IPS-18c (cell line): ENCODE data around the gene ACVR2B.
"Not testable (repeated sequence)": the region's sequence is repeated elsewhere in the genome, so short reads cannot be mapped to it uniquely, and the experiment has no call there.

Source experiments
- H3K4me3 ChIP-seq: 2 replicates; pipeline ENCODE4 v1.7.0; 2013; ENCODE audit warnings: low read depth, mild to moderate bottlenecking, low read length, moderate library complexity; ENCODE audit not compliant: insufficient read depth
- H3K9me3 ChIP-seq: one replicate; pipeline ENCODE4 v1.6.1; 2013; ENCODE audit warnings: mild to moderate bottlenecking, low read length, moderate library complexity; ENCODE audit not compliant: control insufficient read depth, insufficient read depth

ACVR2B gene

GRCh38 chr3:38453075-38453912 is at the start of gene ACVR2B:
ACVR2B (plus strand) TSS chr3:38453890; CDS start chr3:38454323, 433 bp downstream.
- Histone ChIP-seq H3K9me3 (no peaks in the 10 kb centered on the region), H3K4me3 (peak within 1 kb of the TSS; percentile 71)

- Histone ChIP-seq H3K4me3 (no peak overlapping the region), H3K9me3 (peaks cover 7% of the 10 kb centered on the region)
Observed at GRCh38 chr3:38404286-38404685, 49.4 kb upstream of the ACVR2B start.

GRCh38 chr3:38411591-38411990 is 42.1 kb upstream of the ACVR2B start:
- H3K4me3 ChIP-seq, result no peak overlapping the region

GRCh38 chr3:38420758-38421157 is 32.9 kb upstream of the ACVR2B start:
- not testable (repeated sequence) for H3K4me3 ChIP-seq, H3K9me3 ChIP-seq

More at GRCh38 chr3:38411591-38411990, 42.1 kb upstream of the ACVR2B start:
- H3K9me3 ChIP-seq, result no peaks in the 10 kb centered on the region

- no peak overlapping the region for H3K4me3 ChIP-seq
- no peaks in the 10 kb centered on the region for H3K9me3 ChIP-seq
Observed at GRCh38 chr3:38421679-38422336, 31.9 kb upstream of the ACVR2B start.

- H3K9me3 ChIP-seq, H3K4me3 ChIP-seq: not testable (repeated sequence)
Observed at GRCh38 chr3:38426798-38427426, 26.8 kb upstream of the ACVR2B start.

- H3K4me3 ChIP-seq, result not testable (repeated sequence)
- H3K9me3 ChIP-seq, result peaks cover 19% of the 10 kb centered on the region
Observed at GRCh38 chr3:38432871-38433658, 20.6 kb upstream of the ACVR2B start.

- peaks cover 21% of the 10 kb centered on the region for H3K9me3 ChIP-seq
Observed at GRCh38 chr3:38433661-38434060, 20.0 kb upstream of the ACVR2B start.

DNA sequence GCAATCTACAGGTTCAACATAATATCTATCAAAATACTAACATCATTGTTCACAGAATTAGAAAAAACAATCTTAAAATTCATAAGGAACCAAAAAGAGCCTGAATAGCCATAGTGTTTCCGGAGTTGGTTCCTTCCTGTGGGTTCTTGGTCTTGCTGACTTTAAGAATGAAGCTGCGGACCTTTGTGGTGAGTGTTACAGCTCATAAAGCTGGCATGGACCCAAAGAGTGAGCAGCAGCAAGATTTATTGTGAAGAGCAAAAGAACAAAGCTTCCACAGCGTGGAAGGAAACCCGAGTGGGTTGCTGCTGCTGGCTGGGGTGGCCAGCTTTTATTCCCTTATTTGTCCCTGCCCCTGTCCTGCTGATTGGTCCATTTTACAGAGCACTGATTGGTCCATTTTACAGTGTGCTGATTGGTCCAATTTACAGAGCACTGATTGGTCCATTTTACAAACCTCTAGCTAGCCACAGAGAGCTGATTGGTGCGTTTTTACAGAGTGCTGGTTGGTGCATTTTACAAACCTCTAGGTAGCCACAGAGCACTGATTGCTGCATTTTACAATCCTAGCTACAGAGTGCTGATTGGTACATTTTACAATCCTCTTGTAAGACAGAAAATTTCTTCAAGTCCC is 15.1 kb upstream of the ACVR2B start:
- not testable (repeated sequence) for H3K4me3 ChIP-seq, H3K9me3 ChIP-seq

More at GRCh38 chr3:38433661-38434060, 20.0 kb upstream of the ACVR2B start:
- H3K4me3 ChIP-seq, result not testable (repeated sequence)

DNA sequence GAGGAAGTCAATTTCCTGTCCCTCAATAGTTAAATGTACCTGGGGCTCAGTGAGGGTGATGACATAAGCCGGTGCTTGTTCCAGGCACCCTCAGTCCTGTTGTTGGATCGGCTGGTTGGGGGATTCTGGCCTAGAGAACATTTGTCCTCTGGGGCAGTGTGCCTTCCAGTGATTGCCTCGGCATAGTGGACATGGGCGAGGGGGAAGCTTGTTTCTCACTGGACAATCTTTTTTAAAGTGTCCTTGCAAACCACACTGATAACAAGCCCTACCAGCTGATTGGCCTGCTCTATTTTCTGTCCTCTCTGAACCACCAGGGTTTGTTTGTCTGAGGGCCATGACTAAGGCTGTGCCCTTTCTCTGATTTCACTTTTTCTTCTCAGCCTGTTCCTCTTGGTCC is 10.5 kb upstream of the ACVR2B start:
- not testable (repeated sequence) for H3K4me3 ChIP-seq, H3K9me3 ChIP-seq

DNA sequence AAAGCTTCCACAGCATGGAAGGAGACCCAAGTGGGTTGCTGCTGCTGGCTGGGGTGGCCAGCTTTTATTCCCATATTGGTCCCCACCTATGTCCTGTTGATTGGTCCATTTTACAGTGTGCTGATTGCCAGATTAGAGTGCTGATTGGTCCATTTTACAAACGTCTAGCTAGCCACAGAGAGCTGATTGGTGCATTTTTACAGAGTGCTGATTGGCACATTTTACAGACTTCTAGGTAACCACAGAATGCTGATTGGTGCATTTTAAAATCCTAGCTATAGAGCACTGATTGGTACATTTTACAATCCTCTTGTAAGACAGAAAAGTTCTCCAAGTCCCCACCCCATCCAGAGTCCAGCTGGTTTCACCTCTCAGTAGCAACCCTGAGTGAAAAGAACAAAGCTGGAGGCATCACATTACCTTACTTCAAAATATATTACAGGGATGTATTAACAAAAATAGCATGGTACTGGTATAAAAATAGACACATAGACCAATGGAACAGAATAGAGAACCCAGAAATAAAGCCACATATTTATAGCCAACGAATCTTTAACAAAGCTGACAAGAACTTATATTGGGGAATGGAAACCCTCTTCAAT is 7.5 kb upstream of the ACVR2B start:
- Histone ChIP-seq H3K4me3 (no peak overlapping the region), H3K9me3 (no peaks in the 10 kb centered on the region)

DNA sequence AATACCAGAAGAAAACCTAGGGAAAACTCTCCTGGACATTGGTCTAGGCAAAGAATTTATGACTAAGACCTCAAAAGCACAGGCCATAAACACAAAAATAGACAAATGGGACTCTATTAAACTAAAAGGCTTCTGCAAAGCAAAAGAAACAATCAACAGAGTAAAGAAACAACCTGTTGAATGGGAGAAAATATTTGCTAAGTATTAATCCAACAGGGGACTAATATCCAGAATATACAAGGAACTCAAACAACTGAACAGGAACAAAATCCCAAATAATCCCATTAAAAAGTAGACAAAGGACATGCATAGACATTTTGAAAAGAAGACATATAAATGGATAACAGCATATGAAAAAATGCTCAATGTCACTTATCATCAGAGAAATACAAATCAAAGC is 6.9 kb upstream of the ACVR2B start:
- no peaks in the 10 kb centered on the region for H3K9me3 ChIP-seq

GRCh38 chr3:38450853-38451252 is 2.8 kb upstream of the ACVR2B start:
- no peaks in the 10 kb centered on the region for H3K9me3 ChIP-seq
- no peak overlapping the region for H3K4me3 ChIP-seq

More for the DNA sequence above, 6.9 kb upstream of the ACVR2B start:
- H3K4me3 ChIP-seq, result no peak overlapping the region

DNA sequence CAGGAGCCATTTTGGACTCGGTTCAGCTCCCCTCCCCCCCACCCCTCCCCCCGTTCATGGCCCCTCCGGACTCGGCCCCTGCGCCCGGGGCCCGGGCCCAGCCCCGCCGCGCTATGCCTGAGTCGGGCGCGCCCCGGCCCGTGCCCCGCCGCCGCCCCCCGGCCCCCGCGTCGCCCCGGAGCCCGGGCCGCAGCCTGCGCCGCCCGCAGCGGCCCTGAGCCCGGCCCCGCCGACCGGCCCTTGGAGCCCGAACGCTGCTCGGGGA is 155 bp downstream of the ACVR2B start:
- Histone ChIP-seq H3K4me3 (peak overlapping the region; percentile 71), H3K9me3 (no peaks in the 10 kb centered on the region)

GRCh38 chr3:38454178-38454883 is 641 bp downstream of the ACVR2B start:
- Histone ChIP-seq H3K4me3 (peak overlapping the region; percentile 71), H3K9me3 (no peaks in the 10 kb centered on the region)
